Cerebellar nuclear complex (tissue), 1 donor: Measurements from ENCODE around the gene ZNF253.
"Not testable (repeated sequence)": the region's sequence is repeated elsewhere in the genome, so short reads cannot be mapped to it uniquely, and the experiment has no call there.

Experiments used
- DNase-seq, 2 experiments: peaks; one replicate each; lab custom pipeline; 2025; lab: John Stamatoyannopoulos, UW

The ZNF253 gene

DNA sequence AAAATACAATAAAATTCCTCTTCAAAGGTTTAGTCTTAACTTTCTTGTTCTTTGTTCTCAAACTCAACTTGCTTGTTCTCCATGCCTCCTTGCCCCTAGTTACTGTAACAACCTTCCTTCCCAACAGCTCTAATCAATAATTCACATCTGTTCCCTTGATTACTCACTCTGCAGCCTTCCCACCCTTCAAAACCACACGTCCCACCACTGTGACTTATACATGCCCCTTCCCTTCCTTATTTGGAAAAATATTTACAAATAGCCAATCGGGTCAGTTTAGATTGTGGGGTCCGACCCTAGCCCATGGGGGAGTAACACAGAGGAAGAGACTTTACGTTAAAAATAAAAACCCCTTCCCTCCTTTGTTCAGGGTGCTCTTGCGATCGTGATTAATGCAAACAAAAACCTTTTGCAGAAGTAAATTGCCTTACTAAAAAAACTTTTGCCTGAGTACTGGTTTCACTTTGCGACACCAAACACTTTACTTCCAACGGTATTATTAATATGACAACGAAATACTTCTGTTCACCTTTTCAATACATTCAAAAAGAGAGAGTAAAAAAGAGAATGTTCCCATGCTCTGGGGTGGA, 34.6 kb downstream of the ZNF253 start:
- no peak for DNase-seq

DNA sequence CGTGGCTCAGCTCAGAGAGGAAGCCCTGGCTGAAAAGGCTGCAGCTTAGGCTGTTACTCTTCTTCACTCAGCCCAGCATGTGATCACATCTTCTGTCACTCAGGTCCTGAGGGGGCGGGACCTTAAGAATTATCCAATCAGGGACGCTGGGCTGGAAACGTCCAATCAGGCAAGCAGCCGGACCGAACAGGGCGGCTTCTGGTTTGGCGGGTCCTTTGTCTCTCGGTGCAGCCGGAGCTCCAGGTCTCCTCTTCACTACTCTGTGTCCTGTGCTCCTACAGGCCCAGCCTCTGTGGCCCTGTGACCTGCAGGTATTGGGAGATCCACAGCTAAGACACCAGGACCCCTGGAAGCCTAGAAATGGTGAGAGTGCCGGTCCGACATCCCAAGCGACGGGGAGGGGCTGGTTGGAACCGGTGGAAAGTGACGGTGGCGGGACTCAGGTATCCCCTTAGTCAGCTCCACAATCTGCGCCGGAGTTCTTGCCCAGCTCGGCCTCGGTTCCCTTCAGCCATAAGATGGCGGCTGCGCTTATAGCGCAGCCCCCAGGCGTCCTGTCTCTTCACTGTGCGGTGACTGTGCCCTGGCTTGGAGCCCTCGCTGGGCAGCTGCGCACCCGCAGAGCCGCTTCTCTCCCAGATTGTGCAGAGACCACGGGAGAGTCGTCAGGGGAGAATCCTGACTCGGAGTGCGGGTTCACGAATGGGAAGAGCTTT, 35.2 kb downstream of the ZNF253 start, which contains the start of gene ZNF93:
Gene ZNF93, plus strand, starts transcription at position 218 of the 716 bp plus-strand sequence. Its CDS starts 143 bp downstream, at position 361.
- peak; percentile 69 to 93 for DNase-seq

DNA sequence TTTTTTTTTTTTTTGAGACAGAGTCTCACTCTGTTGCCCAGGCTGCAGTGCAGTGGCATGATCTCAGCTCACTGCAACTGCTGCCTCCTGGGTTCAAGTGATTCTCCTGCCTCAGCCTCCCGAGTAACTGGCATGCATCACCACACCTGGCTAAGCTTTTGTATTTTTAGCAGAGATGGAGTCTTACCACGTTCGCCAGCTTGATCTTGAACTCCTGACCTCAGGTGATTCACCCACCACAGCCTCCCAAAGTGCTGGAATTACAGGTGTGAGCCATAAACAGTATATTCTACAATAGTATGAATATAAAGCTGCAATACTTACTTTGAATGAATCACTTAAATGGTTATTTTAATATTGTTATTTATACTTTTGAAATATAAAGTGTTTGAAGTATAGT, 41.9 kb downstream of the ZNF253 start:
- not testable (repeated sequence) for DNase-seq

DNA sequence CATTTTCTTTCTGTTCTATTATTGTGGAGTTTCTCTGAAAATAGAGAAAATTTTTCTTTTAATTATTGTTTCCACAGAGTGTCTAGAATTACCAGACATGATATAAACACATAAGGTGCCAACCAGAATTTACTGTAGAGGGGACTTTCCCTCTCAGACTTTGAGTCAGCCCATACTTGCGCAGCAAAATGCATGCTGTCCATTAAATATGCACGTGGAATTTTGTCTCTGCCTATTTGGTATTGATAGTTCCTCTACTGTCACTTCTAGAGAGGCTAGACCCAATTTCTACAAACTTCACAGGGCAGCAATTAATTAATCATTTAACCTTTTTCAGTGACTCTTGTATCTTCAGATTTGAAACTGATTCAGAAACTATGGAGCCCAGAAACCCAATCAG, 44.0 kb downstream of the ZNF253 start:
- DNase-seq = no peak

DNA sequence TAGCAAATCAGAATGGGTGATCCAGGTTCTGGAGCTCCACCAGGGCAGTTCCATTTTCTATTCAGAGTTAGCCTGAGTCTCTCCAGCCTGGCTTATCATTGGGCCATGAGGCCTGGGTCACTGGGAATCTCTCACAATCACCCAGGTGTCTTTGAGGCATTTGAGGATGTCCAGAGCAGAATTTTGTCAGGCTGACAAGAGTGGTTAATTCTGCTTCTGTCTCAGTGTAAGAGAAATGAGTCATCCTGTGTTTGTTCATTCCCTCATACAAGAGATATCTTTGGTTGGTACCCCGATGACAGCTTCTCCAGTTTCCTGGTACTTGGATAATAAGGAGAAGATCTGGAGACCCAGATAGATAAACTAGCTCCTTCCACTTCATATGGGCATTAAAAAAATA, 45.5 kb downstream of the ZNF253 start:
- DNase-seq = no peak

DNA sequence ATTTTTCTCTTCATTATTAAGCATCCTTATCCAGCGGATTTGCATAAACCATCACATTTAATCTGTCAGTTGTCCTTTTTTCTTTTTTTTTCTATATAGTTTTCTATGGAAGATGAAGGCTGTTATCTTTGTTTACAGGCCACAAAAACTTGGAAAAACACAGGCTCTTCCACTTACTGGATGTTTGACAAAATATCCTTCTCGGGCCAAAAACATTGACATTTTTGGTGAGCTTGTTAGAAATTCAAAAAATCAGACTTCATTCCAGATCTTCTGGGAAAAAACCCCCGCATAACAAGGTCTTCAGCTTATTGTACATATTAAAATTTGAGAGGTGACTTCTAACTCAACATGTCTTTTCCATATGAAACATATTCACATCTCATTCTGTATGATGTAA, 48.9 kb downstream of the ZNF253 start:
- no peak for DNase-seq

DNA sequence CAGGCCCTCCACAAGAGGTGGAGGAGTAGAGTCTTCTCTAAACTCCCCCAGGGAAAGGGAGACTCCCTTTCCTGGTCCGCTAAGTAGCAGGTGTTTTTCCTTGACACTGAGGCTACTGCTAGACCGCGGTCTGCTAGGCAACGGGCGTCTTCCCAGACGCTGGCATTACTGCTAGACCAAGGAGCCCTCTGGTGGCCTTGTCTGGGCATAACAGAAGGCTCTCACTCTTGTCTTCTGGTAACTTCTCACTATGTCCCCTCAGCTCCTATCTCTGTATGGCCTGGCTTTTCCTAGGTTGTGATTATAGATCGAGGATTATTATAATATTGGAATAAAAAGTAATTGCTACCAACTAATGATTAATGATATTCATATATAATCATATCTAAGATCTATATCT, 64.7 kb downstream of the ZNF253 start:
- DNase-seq = peak; percentile 6 to 28

DNA sequence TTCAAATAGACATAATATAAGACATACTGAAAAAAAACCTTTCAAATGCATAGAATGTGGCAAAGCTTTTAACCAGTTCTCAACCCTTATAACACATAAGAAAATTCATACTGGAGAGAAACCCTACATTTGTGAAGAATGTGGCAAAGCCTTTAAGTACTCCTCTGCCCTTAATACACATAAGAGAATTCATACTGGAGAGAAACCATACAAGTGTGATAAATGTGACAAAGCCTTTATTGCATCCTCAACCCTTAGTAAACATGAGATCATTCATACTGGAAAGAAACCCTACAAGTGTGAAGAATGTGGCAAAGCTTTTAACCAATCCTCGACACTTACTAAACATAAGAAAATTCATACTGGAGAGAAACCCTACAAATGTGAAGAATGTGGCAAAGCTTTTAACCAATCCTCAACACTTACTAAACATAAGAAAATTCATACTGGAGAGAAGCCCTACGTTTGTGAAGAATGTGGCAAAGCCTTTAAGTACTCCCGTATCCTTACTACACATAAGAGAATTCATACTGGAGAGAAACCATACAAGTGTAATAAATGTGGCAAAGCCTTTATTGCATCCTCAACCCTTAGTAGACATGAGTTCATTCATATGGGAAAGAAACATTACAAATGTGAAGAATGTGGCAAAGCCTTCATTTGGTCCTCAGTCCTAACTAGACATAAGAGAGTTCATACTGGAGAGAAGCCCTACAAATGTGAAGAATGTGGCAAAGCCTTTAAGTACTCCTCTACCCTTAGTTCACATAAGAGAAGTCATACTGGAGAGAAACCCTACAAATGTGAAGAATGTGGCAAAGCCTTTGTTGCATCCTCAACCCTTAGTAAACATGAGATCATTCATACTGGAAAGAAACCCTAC, 68.0 kb downstream of the ZNF253 start:
- DNase-seq = not testable (repeated sequence)

DNA sequence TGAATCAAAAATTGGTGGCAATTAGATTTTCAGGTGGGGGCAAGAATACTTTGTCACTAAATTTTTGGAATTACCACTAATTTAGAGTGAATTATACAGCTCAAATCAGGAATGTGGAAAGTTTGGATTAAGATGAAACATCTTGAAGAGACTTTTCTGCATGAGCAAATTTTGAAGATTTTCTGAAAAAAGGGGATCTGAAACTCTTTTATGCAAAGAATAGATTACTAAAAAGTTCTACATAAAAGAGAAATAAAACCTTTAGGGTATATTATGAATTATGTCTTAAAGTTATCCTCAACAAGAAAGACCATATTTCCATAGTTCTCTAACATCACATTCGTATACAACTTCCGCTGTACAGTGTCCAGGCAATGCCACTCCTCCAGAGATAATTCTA, 71.7 kb downstream of the ZNF253 start:
- DNase-seq = no peak

DNA sequence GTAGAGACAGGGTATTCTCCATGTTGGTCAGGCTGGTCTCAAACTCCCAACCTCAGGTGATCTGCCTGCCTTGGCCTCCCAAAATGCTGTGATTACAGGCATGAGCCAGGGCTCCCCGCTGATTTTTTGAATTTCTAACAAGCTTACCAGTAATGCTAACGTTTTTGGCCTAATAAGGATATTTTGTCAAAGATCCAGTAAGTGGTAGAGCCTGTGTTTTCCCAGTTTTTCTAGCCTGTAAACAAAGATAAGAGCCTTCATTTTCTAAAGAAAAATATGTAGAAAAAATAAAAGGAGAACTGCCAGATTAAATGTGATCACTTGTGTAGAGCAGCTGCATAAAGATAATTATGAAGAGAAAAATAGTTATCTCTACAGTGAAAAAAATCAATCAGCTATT, 72.8 kb downstream of the ZNF253 start:
- DNase-seq = no peak

DNA sequence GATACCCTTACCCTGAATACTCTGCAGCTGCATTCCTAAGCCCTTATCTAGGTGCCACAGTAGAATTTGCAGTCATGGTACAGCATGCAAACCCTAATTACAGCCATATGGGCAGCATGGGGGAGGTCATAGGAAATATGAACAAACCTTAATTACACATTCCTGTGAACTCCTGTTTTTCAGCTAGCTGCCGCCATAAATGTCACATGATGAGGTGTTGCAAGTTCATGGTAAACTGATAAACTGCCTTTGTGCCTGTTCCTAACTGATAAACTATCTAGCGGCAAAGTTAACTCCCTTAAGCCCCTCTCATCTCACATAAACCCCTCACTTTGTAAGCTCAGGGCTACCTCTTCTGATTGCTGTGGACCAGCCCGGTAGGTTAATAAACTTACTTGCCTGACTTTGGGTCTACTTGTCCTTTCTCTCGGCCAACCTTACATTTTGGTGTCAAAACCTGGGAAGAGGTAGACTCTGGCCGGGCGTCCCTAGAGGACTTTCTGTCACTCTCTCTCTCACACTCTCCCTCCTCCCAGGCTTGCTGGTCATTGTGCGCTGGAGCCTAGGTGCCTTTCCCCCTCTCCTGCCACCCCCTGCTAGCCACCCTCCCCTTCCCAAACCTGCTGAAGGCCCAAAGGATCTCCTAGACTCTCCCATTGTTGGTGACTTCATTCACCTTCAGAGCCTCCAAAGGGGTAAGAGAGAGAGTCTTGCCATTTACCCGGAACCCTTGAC, 78.3 kb downstream of the ZNF253 start:
- DNase-seq = no peak
